Stimulated activated CD4-positive, alpha-beta T cell treated with anti-CD3 and anti-CD28 coated beads, TNF-alpha, amount 100 ng/mL, for 1 hour (primary cell): ENCODE data around the gene PRKCI.
"Not testable (repeated sequence)": the region's sequence is repeated elsewhere in the genome, so short reads cannot be mapped to it uniquely, and the experiment has no call there.

Experiments used
- DNase-seq, 3 donors: peaks; one replicate each; pipeline ENCODE4 v3.0.0-alpha.2; 2020; ENCODE audit warnings: low read depth in 3 of 3, low spot score in 1 of 3

The PRKCI gene

DNA sequence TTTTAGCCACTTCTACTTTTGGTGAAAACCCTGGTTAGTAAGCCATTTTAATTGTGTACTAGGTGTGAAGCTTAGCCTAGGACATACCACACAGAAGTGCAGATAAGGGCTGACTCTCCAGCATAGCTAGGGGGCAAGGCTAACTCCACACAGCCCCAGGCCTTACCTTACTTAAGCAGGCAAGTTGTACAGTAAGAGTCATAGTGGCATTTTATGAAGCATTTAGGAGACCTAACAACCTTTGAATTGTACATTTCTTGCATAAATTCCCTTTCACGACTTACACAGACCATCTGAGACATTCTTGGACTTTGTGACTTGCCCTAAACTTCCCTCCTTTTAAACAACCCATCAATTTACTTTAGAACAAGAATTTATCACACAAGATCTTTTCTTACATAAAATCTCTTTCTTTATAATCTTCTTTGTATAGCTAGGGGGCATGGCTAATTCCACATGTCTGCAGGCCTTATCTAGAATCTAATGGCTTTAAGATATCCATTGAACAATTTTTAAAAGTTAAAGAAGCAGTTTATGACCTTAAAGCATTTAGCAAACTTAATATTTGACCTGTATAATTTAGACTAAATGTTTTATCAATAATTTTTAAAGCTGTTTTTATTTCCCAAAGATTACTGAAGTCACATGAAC, 116.6 kb downstream of the PRKCI start:
- no peak for DNase-seq

DNA sequence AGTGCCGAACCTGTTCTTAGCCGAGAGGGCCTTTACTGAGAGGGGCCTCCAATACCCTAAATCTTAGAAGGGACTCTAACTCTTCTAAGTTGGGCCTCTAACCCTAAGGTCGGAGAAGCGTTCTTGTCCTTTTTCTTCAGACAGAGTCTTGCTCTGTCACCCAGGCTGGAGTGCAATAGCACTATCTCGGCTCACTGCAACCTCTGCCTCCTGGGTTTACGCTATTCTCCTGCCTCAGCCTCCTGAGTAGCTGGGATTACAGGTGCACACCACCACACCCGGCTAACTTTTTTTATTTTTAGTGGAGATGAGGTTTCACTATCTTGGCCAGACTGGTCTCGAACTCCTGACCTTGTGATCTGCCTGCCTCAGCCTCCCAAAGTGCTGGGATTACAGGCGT, 120.0 kb downstream of the PRKCI start:
- not testable (repeated sequence) for DNase-seq

DNA sequence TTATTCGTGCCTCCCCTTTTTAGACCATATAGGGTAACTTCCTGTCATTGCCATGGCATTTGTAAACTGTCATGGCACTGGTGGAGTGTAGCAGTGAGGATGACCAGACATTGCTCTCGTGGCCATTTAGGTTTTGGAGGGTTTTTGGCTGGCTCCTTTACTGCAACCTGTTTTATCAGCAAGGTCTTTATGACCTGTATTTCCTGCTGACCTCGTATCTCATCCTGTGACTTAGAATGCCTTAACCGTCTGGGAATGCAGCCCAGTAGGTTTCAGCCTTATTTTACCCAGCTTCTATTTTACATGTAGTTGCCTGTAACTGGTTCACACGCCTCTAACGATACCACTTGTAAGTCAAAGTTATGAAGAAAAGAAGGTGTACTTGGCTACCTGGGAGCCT, 121.6 kb downstream of the PRKCI start:
- not testable (repeated sequence) for DNase-seq

DNA sequence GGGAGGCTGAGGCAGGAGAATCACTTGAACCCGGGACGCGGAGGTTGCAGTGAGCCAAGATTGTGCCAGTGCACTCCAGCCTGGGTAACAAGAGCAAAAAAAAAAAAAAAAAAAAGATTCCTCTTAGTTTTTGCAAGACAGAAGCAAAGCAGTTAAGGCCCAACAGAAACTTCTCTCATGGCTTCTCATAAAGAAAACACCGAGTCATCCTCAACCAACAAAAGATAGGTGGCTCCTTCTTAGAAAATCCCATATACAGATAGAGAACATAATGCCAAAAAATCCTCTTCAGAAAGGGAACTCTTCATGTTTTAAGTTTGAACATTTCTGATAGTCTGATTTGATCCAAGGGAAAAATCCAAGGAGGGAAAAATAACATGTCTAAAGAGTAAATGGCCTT, 122.7 kb downstream of the PRKCI start:
- no peak for DNase-seq

DNA sequence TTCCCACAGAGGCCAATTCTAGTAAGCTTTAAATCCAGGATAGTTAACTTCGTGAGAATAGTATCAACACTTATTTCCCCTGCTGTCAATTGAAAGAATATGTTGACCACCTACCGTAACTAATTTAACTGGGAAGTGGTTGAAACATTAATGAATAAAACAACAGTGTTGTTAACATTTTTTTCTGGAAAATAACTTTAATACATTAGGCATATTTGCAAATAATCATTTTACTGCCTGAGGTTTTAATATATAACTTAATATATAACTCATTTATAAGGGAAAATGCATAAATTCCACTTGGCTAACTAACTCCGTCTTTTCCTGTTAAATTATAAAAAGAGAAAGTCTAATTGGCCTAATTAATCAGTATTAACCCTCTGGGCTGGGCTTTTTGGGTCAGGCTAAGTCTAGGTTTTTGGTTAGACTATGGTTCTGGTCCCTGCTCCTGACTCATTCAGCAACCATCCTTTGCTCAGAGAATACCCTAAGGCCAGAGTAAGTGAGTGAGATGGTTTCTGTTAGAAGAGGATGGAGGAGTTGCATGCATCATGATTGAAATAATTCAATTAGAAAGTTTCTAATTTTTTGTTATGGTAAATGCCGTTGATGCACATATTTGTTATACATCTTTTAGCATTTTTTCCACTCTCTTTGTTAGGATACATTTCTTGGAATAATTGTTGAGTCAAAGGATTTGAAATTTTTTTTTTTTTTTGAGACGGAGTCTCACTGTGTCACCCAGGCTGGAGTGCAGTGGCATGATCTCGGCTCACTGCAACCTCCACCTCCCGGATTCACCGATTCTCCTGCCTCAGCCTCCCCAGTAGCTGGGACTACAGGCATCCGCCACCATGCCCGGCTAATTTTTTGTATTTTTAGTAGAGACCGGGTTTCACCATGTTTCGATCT, 124.5 kb downstream of the PRKCI start:
- no peak for DNase-seq

DNA sequence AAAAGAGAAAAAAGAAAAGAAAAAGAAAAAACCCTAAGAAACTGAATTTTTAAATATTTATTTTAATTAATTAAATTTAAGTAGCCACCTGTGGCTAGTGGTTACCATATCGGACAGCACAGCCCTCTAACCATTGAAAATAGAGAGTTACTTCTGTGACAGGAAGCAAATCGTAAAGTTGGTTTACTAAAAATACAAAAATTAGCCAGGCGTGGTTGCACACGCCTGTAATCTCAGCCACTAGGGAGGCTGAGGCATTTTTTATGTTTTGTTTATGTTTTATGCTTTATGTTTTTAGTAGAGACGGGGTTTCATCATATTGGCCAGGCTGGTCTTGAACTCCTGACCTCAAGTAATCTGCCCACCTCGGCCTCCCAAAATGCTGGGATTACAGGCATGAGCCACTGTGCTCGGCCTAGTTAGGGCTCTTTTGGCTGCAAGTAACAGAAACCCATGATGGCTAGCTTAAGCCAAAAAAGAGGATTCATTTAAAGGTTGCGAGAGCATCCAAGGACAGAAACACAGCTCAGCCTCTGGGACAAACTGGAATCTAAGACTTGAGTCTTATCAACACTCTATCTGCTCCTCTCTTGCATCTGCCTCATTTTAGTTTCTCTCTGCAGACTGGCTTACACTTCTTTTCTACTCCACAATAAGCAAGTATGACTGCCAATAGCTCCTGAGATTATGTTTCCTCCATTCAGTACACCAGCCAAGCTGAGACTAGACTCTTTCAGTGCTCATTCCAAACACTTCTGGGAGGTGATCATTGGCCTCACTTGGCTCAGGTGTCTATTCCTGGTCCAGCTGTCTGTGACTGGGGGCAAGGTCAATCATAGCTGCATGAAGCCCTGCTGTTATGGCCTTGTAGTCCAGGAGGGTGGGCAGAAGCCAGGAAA, 128.5 kb downstream of the PRKCI start:
- DNase-seq, result no peak

DNA sequence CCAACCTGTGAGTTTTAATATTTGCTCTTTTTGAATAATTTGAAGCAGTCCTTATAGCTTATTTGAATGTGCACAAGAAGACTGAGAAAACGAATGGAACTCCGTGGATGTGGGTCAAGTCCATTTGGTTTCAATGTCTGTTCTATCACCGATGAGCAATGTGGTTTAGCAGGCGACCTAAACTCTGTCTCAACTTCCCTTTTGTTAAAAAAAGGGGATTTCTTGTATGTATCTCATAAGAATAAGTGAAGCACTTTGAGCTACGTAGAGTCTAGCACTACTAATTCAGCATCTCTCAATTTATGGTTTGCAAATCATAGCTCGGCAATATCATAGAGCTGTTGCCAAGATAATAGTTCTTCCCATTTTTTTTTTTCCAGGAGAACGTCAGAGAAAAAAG, 130.7 kb downstream of the PRKCI start:
- DNase-seq, result no peak

DNA sequence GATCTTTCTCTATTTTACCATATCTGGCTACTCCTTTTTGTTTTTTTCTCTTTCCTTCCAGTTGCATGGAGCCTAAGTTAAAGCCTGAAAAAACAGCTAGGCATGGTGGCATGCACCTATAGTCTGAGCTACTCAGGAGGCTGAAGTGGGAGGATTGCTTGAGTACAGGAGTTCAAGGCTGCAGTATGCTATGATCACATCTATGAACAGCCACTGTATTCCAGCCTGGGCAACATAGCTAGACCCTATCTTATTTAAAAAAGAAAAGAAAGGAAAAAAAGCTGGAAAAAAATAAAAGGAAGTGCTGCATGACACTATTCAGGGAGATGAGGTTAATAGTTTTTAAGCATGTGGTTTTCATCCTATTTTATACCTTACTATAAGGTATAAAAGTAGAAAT, 131.3 kb downstream of the PRKCI start:
- no peak for DNase-seq

DNA sequence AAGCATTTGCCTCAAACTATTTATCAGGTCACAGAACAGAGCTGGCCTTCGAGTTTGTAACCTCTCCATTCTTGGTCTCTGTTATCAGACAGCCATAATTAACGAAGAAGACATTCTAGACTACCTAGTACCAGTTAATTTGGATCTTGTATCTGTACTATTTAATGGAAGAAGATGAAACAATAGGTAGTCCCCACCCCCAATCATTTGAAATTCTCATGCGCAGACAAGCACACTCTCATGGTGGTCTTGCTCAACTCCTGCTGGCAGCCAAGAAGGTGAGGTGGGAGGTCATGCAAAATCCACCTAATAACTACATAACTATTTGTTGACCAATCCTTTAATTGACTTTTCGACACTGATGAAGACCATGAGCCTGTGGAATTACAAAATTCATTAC, 132.5 kb downstream of the PRKCI start:
- no peak for DNase-seq
